Retinal pigment epithelial cell (primary cell): ENCODE data around the gene GTF2A1L.
"Not testable (repeated sequence)": the region's sequence is repeated elsewhere in the genome, so short reads cannot be mapped to it uniquely, and the experiment has no call there.

Source experiments
- DNase-seq: peaks from one replicate; pipeline ENCODE4 v3.0.0-alpha.2; 2010; ENCODE audit warnings: low read depth
- H3K4me3 ChIP-seq: 2 replicates; pipeline ENCODE4 v1.5.1; 2011; ENCODE audit warnings: mild to moderate bottlenecking, low read length, control low read depth, moderate library complexity
- TF ChIP-seq, protein P1 (sequence below): conservative IDR thresholded peaks from 2 replicates; pipeline ENCODE4 v1.5.1; 2011; ENCODE audit warnings: low read depth, low read length, control low read depth, inconsistent platforms

GTF2A1L gene

DNA sequence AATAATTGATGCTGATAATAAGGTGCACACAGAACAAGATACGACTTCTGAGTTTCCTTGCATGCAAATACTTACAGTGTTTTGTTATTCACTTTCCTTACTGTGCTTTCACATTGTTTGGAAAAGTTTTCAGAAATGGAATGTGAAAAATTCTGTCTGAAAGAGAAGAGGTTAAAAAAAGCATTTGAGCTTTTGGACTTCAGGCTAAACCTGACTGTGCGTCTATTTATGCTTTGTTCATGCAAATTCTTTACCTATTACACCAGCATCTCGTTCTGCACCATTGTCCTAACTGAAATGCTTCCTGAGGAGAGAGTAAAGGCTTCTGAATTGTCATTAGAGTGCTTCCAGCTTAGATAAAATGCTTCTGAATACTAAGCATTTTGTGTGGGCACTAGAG is 76.5 kb downstream of the GTF2A1L start:
- DNase-seq, result no peak
- H3K4me3 ChIP-seq, result no peak overlapping the region
- TF ChIP-seq, protein P1, sequence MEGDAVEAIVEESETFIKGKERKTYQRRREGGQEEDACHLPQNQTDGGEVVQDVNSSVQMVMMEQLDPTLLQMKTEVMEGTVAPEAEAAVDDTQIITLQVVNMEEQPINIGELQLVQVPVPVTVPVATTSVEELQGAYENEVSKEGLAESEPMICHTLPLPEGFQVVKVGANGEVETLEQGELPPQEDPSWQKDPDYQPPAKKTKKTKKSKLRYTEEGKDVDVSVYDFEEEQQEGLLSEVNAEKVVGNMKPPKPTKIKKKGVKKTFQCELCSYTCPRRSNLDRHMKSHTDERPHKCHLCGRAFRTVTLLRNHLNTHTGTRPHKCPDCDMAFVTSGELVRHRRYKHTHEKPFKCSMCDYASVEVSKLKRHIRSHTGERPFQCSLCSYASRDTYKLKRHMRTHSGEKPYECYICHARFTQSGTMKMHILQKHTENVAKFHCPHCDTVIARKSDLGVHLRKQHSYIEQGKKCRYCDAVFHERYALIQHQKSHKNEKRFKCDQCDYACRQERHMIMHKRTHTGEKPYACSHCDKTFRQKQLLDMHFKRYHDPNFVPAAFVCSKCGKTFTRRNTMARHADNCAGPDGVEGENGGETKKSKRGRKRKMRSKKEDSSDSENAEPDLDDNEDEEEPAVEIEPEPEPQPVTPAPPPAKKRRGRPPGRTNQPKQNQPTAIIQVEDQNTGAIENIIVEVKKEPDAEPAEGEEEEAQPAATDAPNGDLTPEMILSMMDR, result no peak

DNA sequence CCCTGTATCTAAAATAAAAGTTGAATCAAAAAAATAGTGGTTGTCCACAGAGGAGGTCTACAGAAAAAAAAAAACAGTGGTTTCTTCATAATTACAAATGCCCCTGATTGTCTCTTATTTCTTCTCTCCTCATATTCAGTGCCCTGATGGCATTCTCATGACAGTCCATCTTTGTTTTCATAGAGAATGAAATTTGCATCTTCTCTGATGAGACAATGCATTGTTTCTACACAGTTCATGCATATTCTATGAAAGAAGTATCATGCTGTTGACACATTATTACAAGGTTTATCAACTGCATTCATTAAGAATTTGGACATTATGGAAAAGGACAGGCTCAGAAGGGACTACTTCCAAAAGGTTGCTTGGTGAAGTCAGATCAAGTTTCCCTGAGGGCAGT is 78.3 kb downstream of the GTF2A1L start:
- H3K4me3 ChIP-seq, result no peak overlapping the region
- no peak for DNase-seq
- TF ChIP-seq, protein P1, result no peak

DNA sequence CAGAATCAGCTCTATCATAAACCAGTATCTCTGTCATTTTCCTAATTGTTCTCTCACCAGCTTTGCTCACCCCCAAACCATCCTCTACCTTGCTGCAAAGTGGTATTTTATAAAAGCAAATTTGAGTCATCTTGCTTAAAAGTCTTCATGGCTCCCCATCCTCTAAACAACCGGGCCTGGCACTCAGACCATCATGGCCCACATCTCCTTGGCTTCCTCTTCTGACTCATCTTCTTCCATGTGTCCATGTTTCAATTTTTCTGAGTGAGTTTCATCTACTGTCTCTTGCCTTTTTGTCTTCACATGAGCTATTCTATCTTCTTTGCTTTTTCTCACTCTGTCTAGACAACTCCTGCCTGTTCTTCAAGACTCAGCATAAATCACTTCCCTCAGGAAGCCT is 79.2 kb downstream of the GTF2A1L start:
- DNase-seq, result no peak
- TF ChIP-seq, protein P1, result no peak
- H3K4me3 ChIP-seq, result no peak overlapping the region

DNA sequence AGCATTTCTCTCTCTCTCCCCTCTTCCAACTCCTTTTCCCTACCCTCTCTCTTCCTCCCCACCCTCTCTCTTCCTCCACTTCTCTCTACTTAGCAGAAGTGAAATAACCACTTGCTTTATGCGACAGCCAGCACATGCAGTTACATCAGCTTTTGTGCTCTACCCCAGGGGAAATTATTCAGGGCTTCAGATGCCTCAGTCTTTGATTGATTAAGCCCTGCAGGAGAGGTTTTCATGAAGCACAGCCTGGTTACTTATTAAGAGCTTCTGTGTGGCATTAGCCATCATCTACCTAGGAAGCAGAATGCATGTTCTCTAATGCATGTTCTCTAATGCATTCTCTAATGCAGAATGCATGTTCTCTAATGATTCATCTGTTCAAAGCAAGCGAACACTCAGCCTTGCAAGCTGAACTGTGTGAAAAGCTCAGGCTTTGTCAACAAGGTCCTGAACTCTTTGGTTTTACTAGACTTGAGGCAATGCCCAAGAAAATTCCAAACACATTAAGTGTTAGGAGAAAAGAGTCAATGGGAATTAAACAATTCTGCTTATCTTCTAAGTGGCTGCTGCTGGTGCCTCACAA is 81.8 kb downstream of the GTF2A1L start:
- no peak overlapping the region for H3K4me3 ChIP-seq
- peak; percentile 53 for DNase-seq

DNA sequence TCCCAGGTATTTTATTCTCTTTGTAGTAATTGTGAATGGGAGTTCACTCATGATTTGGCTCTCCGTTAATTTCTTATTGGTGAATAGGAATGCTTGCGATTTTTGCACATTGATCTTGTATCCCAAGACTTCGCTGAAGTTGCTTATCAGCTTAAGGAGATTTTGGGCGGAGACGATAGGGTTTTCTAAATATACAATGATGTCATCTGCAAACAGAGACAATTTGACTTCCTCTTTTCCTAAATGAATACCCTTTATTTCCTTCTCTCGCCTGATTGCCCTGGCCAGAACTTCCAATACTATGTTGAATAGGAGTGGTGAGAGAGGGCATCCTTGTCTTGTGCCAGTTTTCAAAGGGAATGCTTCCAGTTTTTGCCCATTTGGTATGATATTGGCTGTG is 86.0 kb downstream of the GTF2A1L start:
- not testable (repeated sequence) for H3K4me3 ChIP-seq

More for the DNA sequence above, 81.8 kb downstream of the GTF2A1L start:
- TF ChIP-seq, protein P1, result no peak

DNA sequence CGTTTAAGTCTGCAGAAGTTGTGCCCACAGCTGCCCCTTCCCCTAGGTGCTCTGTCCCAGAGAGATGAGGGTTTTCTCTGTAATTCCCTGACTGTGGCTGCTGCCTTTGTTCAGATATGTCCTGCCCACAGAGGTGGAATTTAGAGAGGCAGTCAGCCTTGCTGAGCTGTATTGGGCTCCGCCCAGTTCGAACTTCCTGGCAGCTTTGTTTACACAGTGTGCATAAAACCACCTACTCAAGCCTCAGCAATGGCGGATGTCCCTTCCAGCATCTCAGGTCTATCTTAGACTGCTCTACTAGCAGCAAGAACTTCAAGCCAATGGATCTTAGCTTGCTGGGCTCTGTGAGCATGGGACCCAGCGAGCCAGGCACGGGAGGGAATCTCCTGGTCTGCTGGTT is 89.8 kb downstream of the GTF2A1L start:
- TF ChIP-seq, protein P1, result no peak
- no peak overlapping the region for H3K4me3 ChIP-seq

More for the DNA sequence above, 86.0 kb downstream of the GTF2A1L start:
- DNase-seq, result not testable (repeated sequence)

DNA sequence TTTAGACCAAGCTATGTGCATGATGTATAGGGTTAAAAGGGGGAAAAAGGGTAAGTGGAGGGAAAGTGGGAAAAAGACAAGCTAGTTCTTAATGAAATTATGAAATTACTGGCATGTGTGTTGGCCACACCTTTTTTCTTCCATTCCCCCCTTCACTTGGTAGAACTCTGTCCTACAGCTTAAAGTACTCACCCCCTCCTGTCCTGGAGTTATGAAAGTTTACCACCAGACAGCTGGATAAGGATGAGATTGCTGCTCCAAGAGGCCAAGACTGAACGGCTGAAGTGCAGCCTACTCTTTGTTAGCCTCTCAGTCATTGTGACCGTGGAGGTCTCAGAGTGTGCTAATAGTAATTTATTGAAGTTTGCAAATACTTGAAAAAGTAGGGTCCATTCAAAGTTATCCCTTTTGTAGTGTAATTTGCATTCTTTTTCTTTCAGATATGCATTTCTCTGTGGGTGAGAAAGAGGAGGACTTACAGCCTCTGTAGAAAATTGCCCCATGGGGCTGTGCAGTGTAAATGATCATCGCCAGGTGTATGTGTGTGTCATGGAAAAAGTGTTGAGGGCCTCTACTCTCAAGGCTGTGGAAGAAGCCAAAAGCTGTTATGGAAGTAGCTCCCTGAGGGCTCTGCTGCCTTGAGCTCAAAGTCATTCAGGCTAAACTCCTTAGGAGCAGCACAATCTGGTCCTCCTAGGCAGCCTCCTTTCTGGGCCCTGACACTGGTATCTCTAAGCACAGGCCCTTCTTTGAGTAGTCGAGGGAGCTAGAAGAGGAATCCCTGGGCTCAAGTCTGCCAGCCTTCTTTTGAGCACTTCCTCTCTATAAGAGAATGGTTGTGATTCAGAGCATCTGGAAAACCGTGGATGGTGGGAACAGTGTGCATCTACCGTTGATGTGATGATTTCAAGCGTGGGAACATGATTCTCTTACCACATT is 91.7 kb downstream of the GTF2A1L start:
- DNase-seq, result no peak
- H3K4me3 ChIP-seq, result no peak overlapping the region

More for the DNA sequence above, 89.8 kb downstream of the GTF2A1L start:
- no peak for DNase-seq

More for the DNA sequence above, 91.7 kb downstream of the GTF2A1L start:
- TF ChIP-seq, protein P1, result no peak
